Stimulated activated CD8-positive, alpha-beta memory T cell treated with anti-CD3 and anti-CD28 coated beads, Interleukin-12 subunit alpha, Interleukin-12 subunit beta, amount 100 ng/mL, for 4 hours (primary cell): ENCODE data around the gene PRR23E.

Experiments used
- DNase-seq: peaks from one replicate; pipeline ENCODE4 v3.0.0-alpha.2; 2020; ENCODE audit warnings: low read depth

The PRR23E gene

GRCh38 chr3:127192576-127193232 lies at the start of gene PRR23E:
PRR23E (plus strand) TSS chr3:127193131; CDS start chr3:127196686, 3,555 bp downstream.
- no peak for DNase-seq

GRCh38 chr3:127143172-127143571 lies 49.8 kb upstream of the PRR23E start:
- no peak for DNase-seq

- no peak for DNase-seq
Measured at GRCh38 chr3:127144631-127145030, 48.3 kb upstream of the PRR23E start.

- DNase-seq = no peak
Measured at GRCh38 chr3:127145266-127145665, 47.7 kb upstream of the PRR23E start.

GRCh38 chr3:127147291-127147885 lies 45.5 kb upstream of the PRR23E start:
- no peak for DNase-seq

- no peak for DNase-seq
Measured at GRCh38 chr3:127149621-127150310, 43.2 kb upstream of the PRR23E start.

GRCh38 chr3:127150513-127151250 lies 42.2 kb upstream of the PRR23E start:
- no peak for DNase-seq

GRCh38 chr3:127151251-127151564 lies 41.7 kb upstream of the PRR23E start:
- no peak for DNase-seq

- DNase-seq = no peak
Measured at GRCh38 chr3:127151992-127152650, 40.8 kb upstream of the PRR23E start.

GRCh38 chr3:127152684-127153505 lies 40.0 kb upstream of the PRR23E start:
- DNase-seq = no peak

GRCh38 chr3:127153506-127153815 lies 39.5 kb upstream of the PRR23E start:
- DNase-seq = no peak

GRCh38 chr3:127156338-127157050 lies 36.4 kb upstream of the PRR23E start:
- DNase-seq = no peak

- no peak for DNase-seq
Measured at GRCh38 chr3:127157171-127157828, 35.6 kb upstream of the PRR23E start.

GRCh38 chr3:127158614-127159229 lies 34.2 kb upstream of the PRR23E start:
- DNase-seq = no peak

- no peak for DNase-seq
Measured at GRCh38 chr3:127159543-127159942, 33.4 kb upstream of the PRR23E start.

GRCh38 chr3:127161236-127161635 lies 31.7 kb upstream of the PRR23E start:
- no peak for DNase-seq

- no peak for DNase-seq
Measured at GRCh38 chr3:127161973-127162579, 30.9 kb upstream of the PRR23E start.

GRCh38 chr3:127162947-127163645 lies 29.8 kb upstream of the PRR23E start:
- no peak for DNase-seq

GRCh38 chr3:127164615-127165014 lies 28.3 kb upstream of the PRR23E start:
- DNase-seq = no peak
